Kidney epithelial cell (primary cell): ENCODE results near the gene APOLD1. TPM values are rescaled to one million over a fixed set of nuclear protein-coding genes. Genes with fewer than 3 reads are reported as not detected.
A peak's percentile ranks its signal among the peaks of the same experiment; 100 is the strongest.
"Not testable (repeated sequence)": the region's sequence is repeated elsewhere in the genome, so short reads cannot be mapped to it uniquely, and the experiment has no call there.

Source experiments
- DNase-seq: peaks from one replicate; pipeline ENCODE4 v3.0.0-alpha.2; 2010; ENCODE audit warnings: low read depth
- H3K27me3 ChIP-seq: 2 replicates; pipeline ENCODE4 v1.6.0; 2011; ENCODE audit warnings: low read length; ENCODE audit not compliant: control insufficient read depth, insufficient read depth
- H3K36me3 ChIP-seq: 2 replicates; pipeline ENCODE4 v1.5.1; 2011; ENCODE audit warnings: low read length; ENCODE audit not compliant: control insufficient read depth, insufficient read depth
- H3K4me3 ChIP-seq: 2 replicates; pipeline ENCODE4 v1.5.1; 2011; ENCODE audit warnings: low read depth, mild to moderate bottlenecking, control low read depth, low read length
- CTCF ChIP-seq: IDR thresholded peaks from 2 replicates; pipeline ENCODE4 v1.5.1; 2011; ENCODE audit warnings: mild to moderate bottlenecking, moderate library complexity, low read length, control low read depth, inconsistent platforms; ENCODE audit not compliant: insufficient read depth, poor library complexity, severe bottlenecking
- total RNA-seq: library from RNA; depleted of rRNA; stranded (reverse); fragments of >200 nt; gene quantifications from 2 replicates; pipeline ENCODE4 v1.2.3, GENCODE V29; 2015

APOLD1 gene
- total RNA-seq, 1 donor from 2014 or later: 1.4 TPM

- no peak for DNase-seq
- no peak for TF ChIP-seq CTCF
- no peaks in the 10 kb centered on the region for H3K36me3 ChIP-seq
- no peak overlapping the region for H3K4me3 ChIP-seq
- no peaks in the 10 kb centered on the region for H3K27me3 ChIP-seq
Observed at GRCh38 chr12:12817616-12818015, 32.2 kb downstream of the APOLD1 start.

- Histone ChIP-seq H3K36me3 (peaks cover 1% of the 10 kb centered on the region), H3K4me3 (no peak overlapping the region), H3K27me3 (no peaks in the 10 kb centered on the region)
- no peak for TF ChIP-seq CTCF
- no peak for DNase-seq
Observed at GRCh38 chr12:12818701-12819100, 33.2 kb downstream of the APOLD1 start.

GRCh38 chr12:12819221-12819620 lies 33.8 kb downstream of the APOLD1 start:
- Histone ChIP-seq H3K4me3 (no peak overlapping the region), H3K27me3 (no peaks in the 10 kb centered on the region), H3K36me3 (peaks cover 1% of the 10 kb centered on the region)
- no peak for DNase-seq
- no peak for TF ChIP-seq CTCF

GRCh38 chr12:12819752-12820311 lies 34.4 kb downstream of the APOLD1 start:
- Histone ChIP-seq H3K27me3 (no peaks in the 10 kb centered on the region), H3K4me3 (no peak overlapping the region), H3K36me3 (peaks cover 1% of the 10 kb centered on the region)
- TF ChIP-seq CTCF: no peak
- peak; percentile 92 for DNase-seq

- H3K4me3 ChIP-seq, H3K27me3 ChIP-seq, H3K36me3 ChIP-seq, DNase-seq: not testable (repeated sequence)
Observed at GRCh38 chr12:12820376-12820775, 34.9 kb downstream of the APOLD1 start.

- TF ChIP-seq CTCF: no peak
- no peak overlapping the region for H3K4me3 ChIP-seq
- H3K27me3 ChIP-seq: no peaks in the 10 kb centered on the region
- DNase-seq: no peak
- peaks cover 1% of the 10 kb centered on the region for H3K36me3 ChIP-seq
Observed at GRCh38 chr12:12821975-12822374, 36.5 kb downstream of the APOLD1 start.
